ENCODE results near the gene UBE2I.

UBE2I gene

DNA sequence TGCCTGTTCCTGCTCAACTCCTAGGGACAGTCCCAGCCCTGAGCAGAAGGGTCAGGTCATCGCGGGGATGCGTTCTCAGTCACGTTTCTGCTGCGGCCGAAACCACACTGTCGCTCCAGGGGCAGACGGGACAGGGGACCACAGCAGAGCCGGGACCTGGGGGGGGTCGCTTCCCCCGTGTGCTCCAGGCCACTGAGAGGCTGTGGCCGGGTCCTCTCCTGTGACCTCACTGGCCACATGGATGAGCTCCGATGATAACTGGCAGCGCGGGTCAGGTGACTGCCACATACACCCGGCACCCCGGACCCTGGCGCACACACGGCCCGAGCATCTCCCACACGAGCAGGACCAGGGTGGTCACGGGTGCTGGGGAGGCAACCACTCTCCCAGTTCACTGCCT, 55.1 kb downstream of the UBE2I start:
- no peak for DNase-seq

DNA sequence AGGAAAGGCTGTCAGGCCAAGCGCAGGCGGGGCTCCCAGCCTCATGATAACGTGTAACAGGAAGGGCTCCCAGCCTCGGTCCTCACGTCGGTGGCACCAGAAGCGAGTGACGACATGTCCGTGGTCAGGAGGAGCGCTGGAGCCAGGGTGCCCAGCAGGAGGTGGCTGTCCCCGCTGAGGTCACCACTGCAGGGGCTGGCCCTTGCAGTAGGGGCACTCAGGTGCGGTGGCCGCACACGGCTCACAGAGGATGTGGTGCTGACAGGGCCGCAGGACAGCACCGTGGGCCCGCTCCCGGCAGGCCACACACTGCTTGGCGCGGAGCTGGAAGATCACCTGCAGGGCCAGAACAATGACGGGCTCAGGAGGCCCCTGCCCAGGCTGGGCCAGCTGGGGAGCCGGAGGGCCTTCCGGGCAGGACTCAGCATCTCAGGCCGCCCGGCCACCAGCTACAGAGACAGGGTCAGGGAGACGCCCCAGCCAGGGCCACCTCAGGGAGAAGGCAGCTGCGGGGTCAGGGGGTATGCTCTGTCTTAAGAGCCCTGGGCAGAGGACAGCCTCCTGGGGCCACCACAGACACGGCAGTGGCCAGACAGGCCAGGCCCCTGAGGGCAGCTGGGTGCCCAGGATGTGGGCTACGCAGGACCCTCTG, 56.8 kb downstream of the UBE2I start:
- DNase-seq, result no peak

DNA sequence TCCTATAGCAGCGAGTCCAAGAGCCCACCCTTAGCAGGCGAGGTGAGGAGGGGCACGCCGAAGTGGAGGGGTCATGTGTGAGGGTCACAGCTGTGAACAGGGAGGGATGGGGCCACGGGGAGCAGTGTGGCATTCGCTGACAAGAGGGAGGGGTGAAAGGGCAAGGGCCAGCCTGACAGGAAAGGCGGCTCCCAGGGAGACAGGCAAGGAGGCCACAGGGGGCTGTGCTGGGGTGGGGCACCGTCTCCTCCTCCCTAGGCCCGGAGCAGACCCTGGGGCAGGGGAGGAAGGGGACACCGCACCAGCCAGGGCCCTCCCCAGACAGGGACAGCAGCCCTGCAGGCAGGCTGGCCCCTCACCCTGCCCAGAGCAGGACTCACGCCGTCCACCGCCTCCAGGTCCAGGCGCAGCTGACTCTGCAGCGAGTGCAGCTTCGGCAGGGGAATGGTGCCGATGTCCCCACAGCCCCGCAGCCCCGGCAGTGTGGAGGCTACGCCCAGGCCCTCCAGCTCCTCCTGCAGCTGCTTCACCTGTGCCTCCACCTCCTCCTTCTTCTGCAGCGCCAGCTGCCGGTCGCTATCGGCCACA, 57.4 kb downstream of the UBE2I start:
- no peak for DNase-seq

DNA sequence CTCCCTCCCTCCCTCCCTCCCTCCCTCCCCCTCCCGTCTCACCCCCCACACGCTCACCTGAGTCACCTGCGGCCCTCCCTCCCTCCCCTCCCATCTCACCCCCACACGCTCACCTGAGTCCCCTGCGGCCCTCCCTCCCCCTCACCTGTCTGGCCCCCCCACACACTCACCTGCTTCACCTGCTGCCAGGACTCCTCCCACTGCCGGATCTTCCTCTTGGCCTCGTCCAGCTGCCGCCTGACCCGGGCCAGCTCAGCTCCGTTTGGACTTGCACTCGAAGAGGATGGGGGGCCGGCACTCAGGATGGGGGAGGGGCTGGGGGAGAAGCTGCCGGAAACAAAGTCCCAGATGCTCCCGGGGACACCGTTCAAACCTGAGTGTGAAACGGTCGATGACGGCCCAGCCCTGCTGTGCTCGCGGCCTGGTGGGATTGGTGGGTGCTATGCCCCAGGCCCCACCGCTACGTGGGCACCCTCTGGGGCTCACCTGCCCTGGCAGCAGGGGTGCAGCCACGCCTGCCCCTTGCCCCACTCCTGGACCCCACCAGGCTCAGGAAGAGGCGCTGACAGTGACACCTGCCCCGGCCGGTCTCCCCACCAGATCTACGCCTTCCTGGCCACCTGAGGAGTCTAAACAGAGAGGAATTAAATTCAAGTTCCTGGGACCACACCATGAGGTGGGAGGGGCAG, 58.2 kb downstream of the UBE2I start:
- no peak for DNase-seq

DNA sequence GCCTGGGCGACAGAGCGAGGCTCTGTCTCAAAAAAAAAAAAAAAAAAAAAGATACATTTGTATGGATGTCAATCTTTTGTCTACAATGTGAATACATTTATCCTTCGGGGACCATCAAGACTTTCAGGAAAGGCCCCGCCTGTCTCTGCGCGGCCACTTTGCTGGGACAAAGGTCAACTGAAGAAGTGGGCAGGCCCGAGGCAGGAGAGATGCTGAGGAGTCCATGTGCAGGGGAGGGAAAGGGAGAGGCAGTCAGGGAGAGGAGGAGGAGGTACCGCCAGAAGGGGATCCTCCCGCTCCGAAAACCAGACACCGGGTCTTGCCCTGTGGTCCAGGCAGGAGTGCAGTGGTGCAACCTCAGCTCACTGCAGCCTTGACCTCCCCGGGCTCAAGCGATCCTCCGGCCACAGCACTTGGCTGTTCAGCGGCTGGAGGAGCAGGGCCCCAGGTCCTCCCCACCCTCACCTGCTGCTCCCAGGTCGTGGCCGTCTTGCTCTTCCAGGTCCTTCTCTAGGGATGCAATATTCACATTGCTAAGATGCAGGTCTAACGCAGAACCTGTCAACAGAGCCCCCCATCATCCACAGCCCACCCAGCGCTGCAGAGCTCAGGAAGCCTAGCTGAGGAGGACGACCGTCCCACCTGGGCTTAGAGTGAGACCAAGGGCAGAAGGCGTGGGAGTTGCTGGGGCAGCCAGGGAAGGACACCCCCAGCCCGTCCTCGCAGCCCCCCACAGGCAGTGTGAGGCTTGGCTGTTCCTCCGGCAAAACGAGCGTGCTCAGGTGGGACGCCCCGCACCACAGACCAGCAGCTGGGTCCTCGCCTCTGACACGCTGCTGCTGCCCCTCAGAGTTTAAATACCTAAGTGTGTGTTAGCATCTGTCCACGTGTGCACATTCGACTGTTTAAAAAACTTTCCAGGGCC, 61.9 kb downstream of the UBE2I start:
- DNase-seq, result no peak

DNA sequence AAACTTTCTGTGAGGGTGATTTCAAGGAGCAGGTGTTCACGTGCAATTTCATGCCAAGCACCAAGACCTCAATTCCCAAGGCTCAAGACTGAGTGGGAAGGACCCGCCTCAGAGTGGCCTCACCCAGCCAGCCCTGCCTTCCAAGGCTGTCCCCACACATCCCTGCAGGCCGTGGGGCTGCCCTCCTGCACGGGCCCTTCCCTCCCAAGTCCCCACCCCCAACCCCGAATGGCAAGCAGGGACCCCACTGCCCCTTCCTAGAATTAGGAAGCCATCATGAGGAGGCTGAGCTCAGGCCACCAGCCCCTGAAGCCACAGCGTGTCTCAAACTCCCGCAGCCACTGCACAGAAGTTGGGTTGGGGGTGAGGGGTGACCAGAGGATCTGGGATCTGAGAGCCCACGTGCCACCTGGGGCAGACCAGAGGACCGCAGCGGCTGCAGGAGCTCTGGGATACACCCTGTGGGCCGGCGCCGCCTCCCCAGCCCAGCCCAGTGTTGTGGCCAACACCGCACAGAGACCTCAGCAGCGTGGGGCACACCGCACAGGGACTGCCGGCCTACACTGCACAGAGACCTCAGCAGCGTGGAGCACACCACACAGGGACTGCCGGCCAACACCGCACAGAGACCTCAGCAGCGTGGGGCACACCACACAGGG, 63.0 kb downstream of the UBE2I start:
- no peak for DNase-seq

DNA sequence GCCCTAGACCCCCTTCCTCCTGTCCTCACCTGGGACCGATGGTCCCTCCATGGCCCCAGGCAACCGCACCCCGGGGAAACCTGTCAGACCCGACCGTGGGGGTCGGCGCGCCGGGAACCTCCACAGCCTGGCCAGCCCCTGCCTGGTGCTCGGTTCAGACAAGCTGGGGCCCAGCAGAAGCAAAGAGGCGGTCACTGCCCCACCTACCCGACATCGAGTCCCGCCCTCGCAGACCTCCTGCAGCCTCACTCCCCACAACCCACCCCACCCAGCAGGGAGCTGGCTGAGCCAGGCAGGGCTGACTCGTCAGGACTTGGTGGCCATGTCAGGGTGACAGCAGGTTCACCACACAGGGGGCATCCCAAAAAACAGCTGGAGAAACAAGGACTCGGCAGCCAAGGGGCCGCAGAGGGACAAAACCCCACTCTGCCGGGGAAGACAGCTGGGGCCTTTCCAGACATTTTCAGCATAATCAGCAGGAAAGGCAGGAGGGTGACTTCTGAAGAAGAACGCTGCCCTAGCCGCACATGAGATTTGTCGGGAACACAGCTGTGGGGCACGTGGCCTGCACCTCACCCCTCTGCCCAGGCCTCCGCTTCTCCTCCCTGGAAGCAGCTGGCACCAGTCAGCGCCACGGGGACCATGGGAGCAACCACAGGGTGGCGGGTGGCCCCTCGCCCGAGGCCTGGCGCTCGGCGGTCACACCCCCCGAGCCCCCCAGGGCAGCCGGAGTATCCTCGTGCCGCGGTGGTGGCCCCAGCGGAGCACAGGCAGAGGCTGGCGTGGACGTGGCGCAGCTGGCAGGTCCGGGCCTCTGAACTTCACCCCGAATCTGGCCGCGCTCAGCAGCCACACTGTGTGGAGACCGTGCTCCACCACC, 65.2 kb downstream of the UBE2I start:
- DNase-seq, result no peak

DNA sequence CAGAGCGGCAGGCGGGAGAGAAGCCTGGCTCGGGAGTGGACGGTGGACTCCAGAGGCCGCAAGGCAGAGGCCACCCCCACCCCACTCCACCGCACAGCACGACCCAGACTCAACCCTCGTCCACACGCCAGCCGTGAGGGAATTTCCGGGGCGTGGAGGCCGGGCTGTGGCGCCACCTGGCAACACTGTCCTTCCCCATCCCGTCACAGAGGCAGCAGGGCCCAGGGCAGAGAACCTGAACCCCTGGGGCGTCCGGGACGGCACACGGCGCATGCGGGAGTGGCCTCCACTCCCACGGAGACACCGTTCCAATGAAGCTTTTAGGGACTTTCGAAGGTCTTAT, 65.8 kb downstream of the UBE2I start:
- no peak for DNase-seq

DNA sequence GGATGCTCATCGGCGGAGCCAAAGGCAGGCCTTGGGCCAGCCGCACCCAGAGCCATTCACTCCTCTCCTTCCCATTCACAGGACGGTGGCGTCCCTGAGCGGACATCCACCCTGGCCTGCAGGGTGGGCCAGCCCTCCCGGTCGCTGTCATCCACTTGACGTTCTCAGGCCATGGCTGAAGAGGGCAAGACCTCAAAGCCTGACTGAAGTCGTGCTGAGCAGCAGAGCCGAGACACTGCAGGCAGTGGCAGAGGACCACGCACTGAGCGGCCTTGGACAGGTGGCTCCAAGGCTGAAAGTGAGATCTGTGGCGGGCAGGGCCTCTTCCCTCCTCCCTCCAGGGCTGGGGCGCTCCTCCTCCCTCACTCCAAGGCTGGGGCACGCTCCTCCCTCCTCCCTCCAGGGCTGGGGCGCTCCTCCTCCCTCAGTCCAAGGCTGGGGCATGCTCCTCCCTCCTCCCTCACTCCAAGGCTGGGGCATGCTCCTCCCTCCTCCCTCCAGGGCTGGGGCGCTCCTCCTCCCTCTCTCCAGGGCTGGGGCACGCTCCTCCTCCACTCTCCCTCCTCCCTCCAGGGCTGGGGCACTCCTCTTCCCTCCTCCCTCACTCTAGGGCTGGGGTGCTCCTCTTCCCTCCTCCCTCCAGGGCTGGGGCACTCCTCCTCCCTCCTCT, 66.4 kb downstream of the UBE2I start:
- no peak for DNase-seq

Measured in stimulated activated CD4-positive, alpha-beta T cell treated with anti-CD3 and anti-CD28 coated beads, Interleukin-4, amount 100 ng/mL, for 24 hours (primary cell).